Liver (tissue), 3 donors: ENCODE results near the gene SLC8A2.

Experiments used
- CTCF ChIP-seq: fragments of 150-350 bp; IDR thresholded peaks from 2 replicates; pipeline ENCODE4 v1.5.1; 2017; ENCODE audit warnings: improper control_type of control experiment, low read depth, low read length; ENCODE audit not compliant: missing input control
- MAX ChIP-seq: IDR thresholded peaks from 2 replicates; pipeline ENCODE4 v1.6.1; 2016; ENCODE audit warnings: antibody characterized with exemption
- RXRA ChIP-seq, 2 donors: IDR thresholded peaks; 2 replicates each; pipeline ENCODE4 v1.6.1; 2017 to 2018; ENCODE audit warnings: antibody characterized with exemption in 2 of 2, mild to moderate bottlenecking in 1 of 2
- donor health status: healthy.
- donor health status: healthy.

GRCh38 chr19:47481460-47482052, 9.9 kb upstream of the SLC8A2 start:
- no peak for TF ChIP-seq CTCF
- TF ChIP-seq RXRA (IDR thresholded peaks at IDR 0.05) = no peak
- TF ChIP-seq MAX = no peak
